ENCODE results near the gene CALN1. TPM values are rescaled to one million over a fixed set of nuclear protein-coding genes. Genes with fewer than 3 reads are reported as not detected.

The CALN1 gene
- total and polyA plus RNA-seq, 2 of the 8 experiments (the other 6 are each of a cell fraction or from before 2014, with no cell fraction given), result 6.4 to 15.2 TPM

DNA sequence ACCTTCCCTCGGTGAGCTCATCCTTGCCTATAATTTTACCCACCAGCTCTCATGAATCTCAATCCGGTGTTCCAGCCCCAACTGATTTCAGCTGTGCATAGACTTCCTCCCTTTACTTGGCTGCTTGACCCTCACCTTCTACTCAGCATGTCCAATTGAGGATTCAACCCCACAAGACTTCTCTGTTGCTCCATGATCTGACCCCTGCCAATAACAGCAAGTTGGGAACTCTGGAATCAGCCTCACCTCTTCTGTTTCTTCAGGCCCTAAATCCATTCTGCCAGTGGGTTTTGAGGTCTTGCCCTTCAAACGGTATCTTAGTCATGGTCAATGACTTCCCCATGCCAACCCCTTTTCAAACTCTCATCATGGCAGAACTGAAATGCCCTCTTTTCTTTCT, 390.4 kb downstream of the CALN1 start:
- no peak overlapping the region for H3K4me2 ChIP-seq (ENCODE audit: insufficient read depth in 1 of 2, low read depth in 2 of 2, low read length in 2 of 2)
- no peak for FAIRE-seq
- no peaks in the 10 kb centered on the region for H3K27me3 ChIP-seq (replicated peaks in 1 of 4; ENCODE audit: control insufficient read depth in 3 of 4, extremely low read depth in 1 of 4, insufficient read depth in 3 of 4, low read length in 3 of 4)
- no peak overlapping the region for H2BK20ac ChIP-seq (ENCODE audit: low read length)
- no peak overlapping the region for H3K14ac ChIP-seq (ENCODE audit: insufficient read length)
- no peaks in the 10 kb centered on the region for H3K9me3 ChIP-seq (ENCODE audit: insufficient read depth in 2 of 2, low read depth in 1 of 2, low read length in 1 of 2)
- H2BK15ac ChIP-seq (ENCODE audit: low read length), result no peak overlapping the region
- ChIA-PET CTCF (ENCODE audit: partially characterized antibody) (interaction anchor here (1.4 to 2.0 kb wide), 2 partner anchors 9 to 96 kb away, joined by 3 to 5 read pairs; no protein-coding TSS in a partner anchor), POLR2A (ENCODE audit: partially characterized antibody) (no interaction called here)
- H3K27ac ChIP-seq (ENCODE audit: low read depth, low read length), result no peak overlapping the region
- H3K4ac ChIP-seq (replicated peaks; ENCODE audit: insufficient read length, low read depth, low read length), result no peak overlapping the region
- no peak overlapping the region for H4K5ac ChIP-seq (ENCODE audit: insufficient read length, low read depth, low read length)
- H2AK5ac ChIP-seq (ENCODE audit: low read depth, low read length), result no peak overlapping the region
- H2AFZ ChIP-seq (ENCODE audit: low read length), result no peak overlapping the region
- no peak overlapping the region for H3K23ac ChIP-seq (ENCODE audit: insufficient read length)
- no peak overlapping the region for H3K18ac ChIP-seq (ENCODE audit: extremely low read depth, low read length)
- no peak overlapping the region for H2BK120ac ChIP-seq (replicated peaks; ENCODE audit: low read depth, low read length)
- H4K8ac ChIP-seq (ENCODE audit: extremely low read depth, insufficient read depth, low read length), result no peak overlapping the region
- no peak overlapping the region for H4K91ac ChIP-seq (replicated peaks; ENCODE audit: insufficient read length, low read length)
- H3K36me3 ChIP-seq (ENCODE audit: control insufficient read depth in 2 of 4, insufficient read depth in 4 of 4, low read length in 3 of 4), result no peaks in the 10 kb centered on the region
- H3K4me3 ChIP-seq (ENCODE audit: extremely low read depth in 1 of 4, insufficient read depth in 2 of 4, low read depth in 3 of 4, low read length in 4 of 4), result no peak overlapping the region
- no peaks in the 10 kb centered on the region for H3K79me2 ChIP-seq (ENCODE audit: control insufficient read depth in 1 of 2, insufficient read depth in 2 of 2, low read length in 2 of 2)
- H2BK5ac ChIP-seq (ENCODE audit: low read depth, low read length), result no peak overlapping the region
- no peak for DNase-seq (ENCODE audit: low read depth in 1 of 2, low spot score in 2 of 2)
- WGBS, 2 experiments (ENCODE audit: extremely low coverage in 1 of 2, insufficient coverage in 1 of 2, insufficient read length in 1 of 2, insufficient replicate concordance in 2 of 2, low coverage in 1 of 2, low lambda C conversion rate in 2 of 2, missing lambda C conversion rate in 1 of 2), result 84% methylated on average over 3 of the region's 3 CpGs; no CpG with 5 or more reads in 1 of the 2 experiments
- no peak overlapping the region for H2BK12ac ChIP-seq (ENCODE audit: low read depth, low read length)
- no peak for TF ChIP-seq FOSL1 (IDR thresholded peaks at IDR 0.05; ENCODE audit: insufficient read depth, low read depth, low read length)
- no peaks in the 10 kb centered on the region for H3K79me1 ChIP-seq (ENCODE audit: low read depth, low read length)
- H3K56ac ChIP-seq (replicated peaks; ENCODE audit: insufficient read length, low read depth, low read length), result no peak overlapping the region
- H3K9ac ChIP-seq (replicated peaks in 1 of 4; ENCODE audit: extremely low read depth in 1 of 4, low read depth in 3 of 4, low read length in 3 of 4), result no peak overlapping the region
- H3K4me1 ChIP-seq (replicated peaks in 1 of 4; ENCODE audit: control insufficient read depth in 3 of 4, insufficient read depth in 4 of 4, low read length in 3 of 4), result no peaks in the 10 kb centered on the region
- no peaks in the 10 kb centered on the region for H4K20me1 ChIP-seq (replicated peaks in 1 of 2; ENCODE audit: control insufficient read depth in 1 of 2, insufficient read depth in 2 of 2, low read length in 2 of 2)
- no peaks in the 10 kb centered on the region for H3K23me2 ChIP-seq (ENCODE audit: low read depth, low read length)

Measured in H1 (cell line).